ENCODE results near the gene NHS. TPM values are rescaled to one million over a fixed set of nuclear protein-coding genes. Genes with fewer than 3 reads are reported as not detected.

Gene NHS
- total and polyA plus RNA-seq, 2 of the 4 experiments (the other 2 are of a cell fraction): 0.36 to 0.90 TPM

GRCh38 chrX:17560385-17560784 lies 185.4 kb downstream of the NHS start:
- in situ Hi-C loops (cut with MboI; ENCODE audit: low sequenced_read_pairs): no loop called here
- intact Hi-C loops (cut with micrococcal nuclease): no loop called here
- Histone ChIP-seq H3K36me3 (ENCODE audit: control insufficient read depth, insufficient read depth, low read length) (no peaks in the 10 kb centered on the region), H4K8ac (ENCODE audit: low read depth in 2 of 2, low read length in 2 of 2) (peak overlapping the region in 1 of 2 experiments; percentile 74; a peak in 2 of 4 replicates), H3K9me3 (ENCODE audit: control insufficient read depth, insufficient read depth, low read length) (no peaks in the 10 kb centered on the region), H3K79me1 (ENCODE audit: low read depth in 1 of 2, low read length in 2 of 2) (no peaks in the 10 kb centered on the region), H3K27me3 (ENCODE audit: control insufficient read depth, insufficient read depth, low read length) (0 out of 2 replicates have a peak, but pooled peaks cover 2% of the 10 kb centered on the region), H2AFZ (replicated peaks; ENCODE audit: low read length, poor library complexity) (no peak overlapping the region), H3K56ac (ENCODE audit: extremely low read depth, insufficient read depth, low read length) (peak overlapping the region; percentile 33; the same call in 1 of the 2 replicates), H3K4me1 (ENCODE audit: control insufficient read depth, insufficient read depth, low read length) (peaks cover 7% of the 10 kb centered on the region), H3K23ac (ENCODE audit: low read depth, low read length) (0 out of 2 replicates have a peak overlapping the region, but pooled peaks have one; percentile 55), H2BK15ac (ENCODE audit: low read depth, low read length) (peak overlapping the region; percentile 63; the same call in 1 of the 3 replicates), H4K5ac (ENCODE audit: low read depth, low read length) (peak overlapping the region; percentile 28; the same call in 1 of the 2 replicates), H4K20me1 (ENCODE audit: insufficient read depth, low read length) (no peaks in the 10 kb centered on the region), H3K4ac (ENCODE audit: low read depth, low read length) (peak overlapping the region; percentile 83), H3K4me3 (ENCODE audit: insufficient read depth, low read depth, low read length) (no peak overlapping the region), H3K14ac (replicated peaks; ENCODE audit: low read depth, low read length) (peak overlapping the region; percentile 51; the same call in 1 of the 2 replicates), H2BK5ac (ENCODE audit: low read depth, low read length, poor library complexity, severe bottlenecking) (peak overlapping the region; percentile 69), H4K91ac (ENCODE audit: insufficient read depth, low read depth, low read length) (peak overlapping the region; percentile 60), H3K4me2 (ENCODE audit: low read depth, low read length) (peak overlapping the region; percentile 42), H3K27ac (ENCODE audit: insufficient read depth, low read length) (peak overlapping the region; percentile 67; the same call in 1 of the 2 replicates), H3K18ac (ENCODE audit: low read depth, low read length) (peak overlapping the region; percentile 75), H3K9me1 (ENCODE audit: insufficient read depth, low read length) (peaks cover 7% of the 10 kb centered on the region; the same call in 1 of the 2 replicates), H2BK20ac (ENCODE audit: low read depth, low read length) (peak overlapping the region; percentile 76), H2AK9ac (replicated peaks; ENCODE audit: low read depth, low read length, poor library complexity) (no peak overlapping the region), H2AK5ac (ENCODE audit: low read depth, low read length) (peak overlapping the region; percentile 53; the same call in 1 of the 2 replicates), H2BK120ac (ENCODE audit: low read depth, low read length) (peak overlapping the region; percentile 87), H3K9ac (ENCODE audit: low read depth, low read length) (no peak overlapping the region)
- CTCF ChIA-PET: no interaction called here
- no peak for TF ChIP-seq RCOR1 (IDR thresholded peaks at IDR 0.05; ENCODE audit: insufficient replicate concordance, low read length)
- TF ChIP-seq POLR2A (IDR thresholded peaks at IDR 0.05; ENCODE audit: low read depth, low read length): no peak
- TF ChIP-seq USF2 (IDR thresholded peaks at IDR 0.05; ENCODE audit: low read depth, low read length): no peak
- TF ChIP-seq NFE2L2 (IDR thresholded peaks at IDR 0.05; ENCODE audit: low read depth, low read length): no peak
- no peak for TF ChIP-seq SMC3 (IDR thresholded peaks at IDR 0.05; ENCODE audit: low read depth, low read length)
- TF ChIP-seq BHLHE40 (IDR thresholded peaks at IDR 0.05; ENCODE audit: low read depth, low read length): no peak
- no peak for TF ChIP-seq CEBPB (IDR thresholded peaks at IDR 0.05; ENCODE audit: low read depth, low read length)
- TF ChIP-seq ELK1 (IDR thresholded peaks at IDR 0.05; ENCODE audit: borderline replicate concordance, low read depth, low read length): no peak
- no peak for TF ChIP-seq MAFK (IDR thresholded peaks at IDR 0.05; ENCODE audit: low read depth, low read length)
- no peak for TF ChIP-seq RAD21 (IDR thresholded peaks at IDR 0.05; ENCODE audit: low read length)
- no peak for TF ChIP-seq CTCF (conservative IDR thresholded peaks at IDR 0.05; ENCODE audit: low read depth, low read length)
- DNase-seq: no peak
- POLR2A ChIA-PET (ENCODE audit: unreplicated experiment): no interaction called here
- no TSS peak for BruUV-seq (replicated peaks)
- WGBS, 2 experiments (ENCODE audit: extremely low coverage in 2 of 2, insufficient read length in 1 of 2): no CpG with 5 or more reads among the region's 2 CpGs
- ATAC-seq (ENCODE audit: low read depth): peak; percentile 24
- dilution Hi-C loops (cut with HindIII; ENCODE audit: low sequenced_read_pairs, unreplicated experiment): no loop called here
